MCF 10A (cell line): ENCODE results near the gene FIG4. TPM values are rescaled to one million over a fixed set of nuclear protein-coding genes. Genes with fewer than 3 reads are reported as not detected.
"Not testable (repeated sequence)": the region's sequence is repeated elsewhere in the genome, so short reads cannot be mapped to it uniquely, and the experiment has no call there.

Experiments
- BruUV-seq: library from RNA; stranded (reverse); fragments of 400-500 nt; replicated peaks from 2 replicates; lab custom pipeline; 2021; lab: Mats Ljungman, UMichigan
- CTCF ChIA-PET: fragments of 300-600 bp; sonication (Branson Sonifier 250); formaldehyde crosslinking; extraction: SDS; loops from one replicate; lab custom pipeline; 2021; ENCODE audit warnings: antibody characterized with exemption, inconsistent platforms; lab: Yijun Ruan, JAX
- POLR2A ChIA-PET: fragments of 300-600, 350-650 bp; sonication (Branson Sonifier 250); formaldehyde crosslinking; extraction: SDS; loops from one replicate; lab custom pipeline; 2020; ENCODE audit warnings: antibody characterized with exemption, inconsistent platforms; lab: Yijun Ruan, JAX
- DNase-seq: peaks from one replicate; pipeline ENCODE4 v3.0.0-alpha.2; 2018; ENCODE audit not compliant: unreplicated experiment
- H3K27ac Mint-ChIP-seq: one replicate; pipeline ENCODE4 v1.8.0; 2022; ENCODE audit warnings: mild to moderate bottlenecking, low read depth, mixed read lengths; ENCODE audit not compliant: unreplicated experiment
- H3K27me3 Mint-ChIP-seq: one replicate; pipeline ENCODE4 v1.8.0; 2022; ENCODE audit warnings: mixed read lengths; ENCODE audit not compliant: insufficient read depth, unreplicated experiment
- H3K36me3 Mint-ChIP-seq: one replicate; pipeline ENCODE4 v1.8.0; 2022; ENCODE audit warnings: mild to moderate bottlenecking, moderate library complexity, mixed read lengths; ENCODE audit not compliant: insufficient read depth, unreplicated experiment
- H3K4me1 Mint-ChIP-seq: one replicate; pipeline ENCODE4 v1.8.0; 2022; ENCODE audit warnings: mixed read lengths; ENCODE audit not compliant: insufficient read depth, unreplicated experiment
- H3K4me3 Mint-ChIP-seq: one replicate; pipeline ENCODE4 v1.8.0; 2022; ENCODE audit warnings: mild to moderate bottlenecking, moderate library complexity, mixed read lengths; ENCODE audit not compliant: unreplicated experiment
- H3K9me3 Mint-ChIP-seq: one replicate; pipeline ENCODE4 v1.8.0; 2022; ENCODE audit warnings: mixed read lengths; ENCODE audit not compliant: unreplicated experiment
- CTCF ChIP-seq: fragments of 200-600 bp; IDR thresholded peaks from one replicate; pipeline ENCODE4 v1.8.0; 2022; ENCODE audit warnings: antibody characterized with exemption, mild to moderate bottlenecking; ENCODE audit not compliant: unreplicated experiment
- intact Hi-C: fragments of 100-400 bp; cut with micrococcal nuclease; formaldehyde crosslinking; loops from 2 replicates; pipeline ENCODE4 v1.14.1; 2022
- total RNA-seq: library from RNA; stranded (reverse); gene quantifications from 2 replicates; pipeline ENCODE4 v1.2.3, GENCODE V29; 2022

The FIG4 gene
- total RNA-seq, 1 experiment from 2014 or later = 7.9 TPM

- no peaks in the 10 kb centered on the region for H3K9me3 Mint-ChIP-seq
- DNase-seq = peak; percentile 1
- no peaks in the 10 kb centered on the region for H3K27me3 Mint-ChIP-seq
- no peaks in the 10 kb centered on the region for H3K36me3 Mint-ChIP-seq
- BruUV-seq = no TSS peak
- H3K27ac Mint-ChIP-seq = no peak overlapping the region
- POLR2A ChIA-PET = interaction anchor here (0.5 kb wide), 1 partner anchor 11 kb away, joined by 3 read pairs; no protein-coding TSS in a partner anchor
- no peak overlapping the region for H3K4me3 Mint-ChIP-seq
- intact Hi-C loops = loop anchor here (1.0 kb wide), 1 partner anchor 161 kb away; no protein-coding TSS in a partner anchor
- no peaks in the 10 kb centered on the region for H3K4me1 Mint-ChIP-seq
- CTCF ChIA-PET = interaction anchor here (0.6 to 1.0 kb wide), 2 partner anchors 23 to 173 kb away, joined by 3 to 4 read pairs; no protein-coding TSS in a partner anchor
- TF ChIP-seq CTCF = no peak
Observed at GRCh38 chr6:109865968-109866367, 174.9 kb downstream of the FIG4 start.

GRCh38 chr6:109867009-109867969 lies 176.2 kb downstream of the FIG4 start:
- intact Hi-C loops = no loop called here
- Mint-ChIP-seq H3K27ac (no peak overlapping the region), H3K4me3 (no peak overlapping the region), H3K4me1 (no peaks in the 10 kb centered on the region), H3K27me3 (no peaks in the 10 kb centered on the region), H3K36me3 (no peaks in the 10 kb centered on the region), H3K9me3 (no peaks in the 10 kb centered on the region)
- CTCF ChIA-PET = interaction anchor here (0.5 to 0.6 kb wide), 2 partner anchors 27 to 151 kb away, joined by 3 to 4 read pairs; no protein-coding TSS in a partner anchor
- DNase-seq = no peak
- BruUV-seq = no TSS peak
- TF ChIP-seq CTCF = no peak
- POLR2A ChIA-PET = no interaction called here

GRCh38 chr6:109867970-109868358 lies 176.9 kb downstream of the FIG4 start:
- Mint-ChIP-seq H3K27me3 (no peaks in the 10 kb centered on the region), H3K27ac (no peak overlapping the region), H3K36me3 (no peaks in the 10 kb centered on the region), H3K9me3 (no peaks in the 10 kb centered on the region), H3K4me1 (no peaks in the 10 kb centered on the region), H3K4me3 (no peak overlapping the region)
- DNase-seq = no peak
- no TSS peak for BruUV-seq
- CTCF ChIA-PET = interaction anchor here (0.6 to 0.9 kb wide), 2 partner anchors 27 to 67 kb away, joined by 3 to 4 read pairs; no protein-coding TSS in a partner anchor
- TF ChIP-seq CTCF = no peak
- POLR2A ChIA-PET = no interaction called here
- intact Hi-C loops = no loop called here

- BruUV-seq, H3K36me3 Mint-ChIP-seq, POLR2A ChIA-PET, H3K4me1 Mint-ChIP-seq, DNase-seq, H3K4me3 Mint-ChIP-seq, H3K27me3 Mint-ChIP-seq, CTCF ChIA-PET, H3K27ac Mint-ChIP-seq, H3K9me3 Mint-ChIP-seq, intact Hi-C loops: not testable (repeated sequence)
Observed at GRCh38 chr6:109869398-109870088, 178.4 kb downstream of the FIG4 start.
